ENCODE results near the gene USH2A. TPM values are rescaled to one million over a fixed set of nuclear protein-coding genes. Genes with fewer than 3 reads are reported as not detected.

USH2A gene
- total RNA-seq, 1 donor, result under 0.01 TPM

Small RNA genes lying within 50 kb of the gene (small RNA-seq; reads per million reads assigned to genes)
- gene MRPS18BP1 (not detected), gene RF00108 (0.34 reads per million)

Measured in hematopoietic multipotent progenitor cell (in vitro differentiated cells).